ENCODE results near the gene NRAP. TPM values are rescaled to one million over a fixed set of nuclear protein-coding genes. Genes with fewer than 3 reads are reported as not detected.

Gene NRAP
- total and polyA plus RNA-seq, 2 donors (not counting 3 experiments of a cell fraction or from before 2014, with no cell fraction given): not detected

- ChIA-PET CTCF (interaction anchor here (0.7 kb wide), 1 partner anchor 92 kb away, joined by 3 read pairs; no protein-coding TSS in a partner anchor), POLR2A (no interaction called here)
- Histone ChIP-seq H3K4me2 (ENCODE audit: insufficient read depth, low read length) (no peak overlapping the region), H3K4me3 (replicated peaks in 1 of 3; ENCODE audit: insufficient read depth in 1 of 3, low read depth in 1 of 3, low read length in 3 of 3) (no peak overlapping the region), H2AFZ (ENCODE audit: low read depth, low read length) (no peak overlapping the region), H3K9me1 (replicated peaks; ENCODE audit: control insufficient read depth, extremely low read depth, insufficient read depth, low read length) (no peaks in the 10 kb centered on the region), H3K79me2 (ENCODE audit: control insufficient read depth, insufficient read depth, low read length) (no peaks in the 10 kb centered on the region), H3K4me1 (ENCODE audit: control insufficient read depth, extremely low read depth, insufficient read depth, low read length) (no peaks in the 10 kb centered on the region), H4K20me1 (replicated peaks; ENCODE audit: control insufficient read depth, extremely low read depth, insufficient read depth, low read length) (no peaks in the 10 kb centered on the region), H3K27me3 (ENCODE audit: control insufficient read depth in 2 of 2, insufficient read depth in 2 of 2, low read length in 2 of 2) (no peaks in the 10 kb centered on the region), H3K9ac (replicated peaks; ENCODE audit: extremely low read depth, insufficient read depth, low read length) (no peak overlapping the region), H3K9me3 (replicated peaks; ENCODE audit: control insufficient read depth, insufficient read depth, low read length) (no peaks in the 10 kb centered on the region), H3K27ac (ENCODE audit: insufficient read depth, low read depth, low read length) (no peak overlapping the region), H3K36me3 (ENCODE audit: control insufficient read depth in 2 of 2, extremely low read depth in 1 of 2, insufficient read depth in 2 of 2, low read length in 2 of 2) (no peaks in the 10 kb centered on the region)
- intact Hi-C loops (cut with micrococcal nuclease): no loop called here
- FAIRE-seq (no peak), DNase-seq (ENCODE audit: low read depth, low spot score) (no peak)
- no peak for TF ChIP-seq CTCF (IDR thresholded peaks at IDR 0.05; ENCODE audit: extremely low read depth in 1 of 2, insufficient read depth in 1 of 2, low read depth in 1 of 2, low read length in 2 of 2)
- TF ChIP-seq GATA2 (IDR thresholded peaks at IDR 0.05; ENCODE audit: insufficient read depth, insufficient read length, low read depth, low read length): no peak
- no peak for TF ChIP-seq JUN (IDR thresholded peaks at IDR 0.05; ENCODE audit: borderline replicate concordance, insufficient read depth, insufficient read length, low read depth)
- no peak for TF ChIP-seq POLR2AphosphoS5 (IDR thresholded peaks at IDR 0.05; ENCODE audit: insufficient read depth, low read depth, low read length)
- TF ChIP-seq MYC (IDR thresholded peaks at IDR 0.05; ENCODE audit: low read depth, low read length): no peak
- no peak for TF ChIP-seq EZH2 (IDR thresholded peaks at IDR 0.05; ENCODE audit: borderline replicate concordance, low read depth, low read length, severe bottlenecking)
- dilution Hi-C loops (cut with MboI; ENCODE audit: extremely low pct_ligation_motif_present, low sequenced_read_pairs): no loop called here
- no TSS peak for BruUV-seq (replicated peaks)
Observed at GRCh38 chr10:113609704-113610108, 54.1 kb downstream of the NRAP start.

Measured in endothelial cell of umbilical vein (primary cell).